ENCODE data around the gene BIRC6. TPM values are rescaled to one million over a fixed set of nuclear protein-coding genes. Genes with fewer than 3 reads are reported as not detected.

Gene BIRC6
- total RNA-seq, 2 experiments from 2014 or later: 59.7 to 60.9 TPM

- Mint-ChIP-seq H3K36me3 (peaks cover 21% of the 10 kb centered on the region), H3K4me1 (no peaks in the 10 kb centered on the region), H3K9me3 (no peaks in the 10 kb centered on the region), H3K27me3 (no peaks in the 10 kb centered on the region), H3K27ac (no peak overlapping the region), H3K4me3 (no peak overlapping the region)
- DNase-seq: no peak
Measured at GRCh38 chr2:32668254-32668653, 311.4 kb downstream of the BIRC6 start.

Other genes with a start within 250 kb of the BIRC6 start
- 10 to 100 TPM; 21.8 to 22.5 TPM for gene SLC30A6, start 191.2 kb upstream of the BIRC6 start, total RNA-seq
- not detected for gene NLRC4, start 92.1 kb upstream of the BIRC6 start, total RNA-seq
- gene YIPF4, start 79.1 kb upstream of the BIRC6 start, total RNA-seq: 10 to 100 TPM; 30.9 to 32.6 TPM

Data from activated naive CD8-positive, alpha-beta T cell treated with anti-CD3 and anti-CD28 coated beads for 36 hours (primary cell).